Measurements from ENCODE around the gene CACNA2D4. TPM values are rescaled to one million over a fixed set of nuclear protein-coding genes. Genes with fewer than 3 reads are reported as not detected.

Gene CACNA2D4
- total RNA-seq, 1 donor = 0.72 TPM

DNA sequence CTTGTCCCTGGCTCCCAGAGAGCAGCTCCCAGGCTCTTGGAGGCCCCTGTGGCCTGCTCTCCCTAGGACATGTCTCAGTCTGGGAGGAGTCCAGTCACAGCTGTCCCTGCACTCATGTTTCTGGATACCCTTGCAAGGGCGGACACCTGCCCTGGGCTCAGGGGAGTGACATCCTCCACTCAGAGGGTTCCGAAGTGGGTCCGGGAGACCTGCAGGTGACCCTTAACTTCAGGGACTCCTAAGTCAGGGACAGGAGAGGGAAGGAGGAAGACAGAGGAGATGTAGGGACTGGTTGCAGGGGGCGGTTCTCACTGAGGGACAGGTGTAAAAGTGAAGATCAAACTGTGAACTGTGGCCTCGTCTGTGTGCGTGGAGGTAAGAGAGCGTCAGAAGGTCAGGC is 37.6 kb downstream of the CACNA2D4 start:
- no peak for DNase-seq (ENCODE audit: insufficient read length, low spot score, missing footprints)
- Histone ChIP-seq H3K9me3 (ENCODE audit: low read depth, low read length) (no peaks in the 10 kb centered on the region), H4K20me1 (ENCODE audit: insufficient read depth, low read length) (no peaks in the 10 kb centered on the region), H3K27me3 (ENCODE audit: insufficient read depth, low read length) (peaks cover 58% of the 10 kb centered on the region), H3K27ac (ENCODE audit: low read depth, low read length) (no peak overlapping the region), H3K4me1 (ENCODE audit: insufficient read depth, low read length) (no peaks in the 10 kb centered on the region), H3K4me2 (ENCODE audit: insufficient read depth, low read length) (no peak overlapping the region), H3K79me2 (ENCODE audit: insufficient read depth, low read length) (no peaks in the 10 kb centered on the region), H3K36me3 (ENCODE audit: insufficient read depth, low read length) (no peaks in the 10 kb centered on the region), H2AFZ (ENCODE audit: low read length) (no peak overlapping the region), H3K4me3 (ENCODE audit: insufficient read depth, low read length) (no peak overlapping the region)
- TF ChIP-seq CTCF (IDR thresholded peaks at IDR 0.05; ENCODE audit: extremely low read depth, low read depth, low read length) = no peak

DNA sequence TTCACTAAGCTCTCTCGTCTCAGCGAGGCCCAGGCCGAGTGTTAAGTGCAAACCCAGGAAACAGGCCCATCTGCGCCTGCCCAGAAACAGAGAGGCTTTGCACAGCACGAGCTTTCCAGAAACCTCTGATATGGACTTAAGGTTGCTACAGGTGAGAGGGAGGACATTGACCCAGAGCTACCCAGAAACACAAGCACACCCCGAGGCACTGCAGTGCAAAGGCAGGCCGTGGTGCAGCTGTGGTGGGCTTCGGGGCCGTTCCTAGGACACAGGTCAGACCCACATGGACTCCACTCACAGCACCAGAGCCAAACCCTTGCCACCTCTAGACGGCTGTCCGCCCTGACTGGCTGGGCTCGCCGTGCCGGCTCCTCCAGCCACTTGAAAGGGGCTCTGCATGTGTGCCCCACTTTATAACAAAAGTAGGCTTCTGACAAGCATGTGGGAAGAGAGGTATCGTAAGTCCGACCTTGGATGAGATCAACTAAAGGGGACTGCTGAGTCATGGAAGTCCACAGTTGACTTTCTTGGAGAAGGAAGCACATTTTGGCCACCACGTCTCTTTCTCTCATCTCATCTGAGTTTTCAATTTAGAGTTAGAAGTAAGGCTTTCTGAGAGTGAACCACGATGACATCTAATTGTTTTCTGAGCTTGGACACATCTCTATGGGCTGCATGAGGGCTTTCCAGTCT is 38.2 kb downstream of the CACNA2D4 start:
- Histone ChIP-seq H3K27ac (ENCODE audit: low read depth, low read length) (no peak overlapping the region), H4K20me1 (ENCODE audit: insufficient read depth, low read length) (no peaks in the 10 kb centered on the region), H3K9me3 (ENCODE audit: low read depth, low read length) (no peaks in the 10 kb centered on the region), H3K36me3 (ENCODE audit: insufficient read depth, low read length) (no peaks in the 10 kb centered on the region), H3K4me1 (ENCODE audit: insufficient read depth, low read length) (no peaks in the 10 kb centered on the region), H3K4me3 (ENCODE audit: insufficient read depth, low read length) (no peak overlapping the region), H3K4me2 (ENCODE audit: insufficient read depth, low read length) (no peak overlapping the region), H3K79me2 (ENCODE audit: insufficient read depth, low read length) (no peaks in the 10 kb centered on the region), H3K27me3 (ENCODE audit: insufficient read depth, low read length) (peaks cover 57% of the 10 kb centered on the region), H2AFZ (ENCODE audit: low read length) (no peak overlapping the region)
- no peak for TF ChIP-seq CTCF (IDR thresholded peaks at IDR 0.05; ENCODE audit: extremely low read depth, low read depth, low read length)
- no peak for DNase-seq (ENCODE audit: insufficient read length, low spot score, missing footprints)

GRCh38 chr12:1879633-1880032 is 38.8 kb downstream of the CACNA2D4 start:
- no peak for TF ChIP-seq CTCF (IDR thresholded peaks at IDR 0.05; ENCODE audit: extremely low read depth, low read depth, low read length)
- H4K20me1 ChIP-seq (ENCODE audit: insufficient read depth, low read length) = no peaks in the 10 kb centered on the region
- no peaks in the 10 kb centered on the region for H3K4me1 ChIP-seq (ENCODE audit: insufficient read depth, low read length)
- peaks cover 57% of the 10 kb centered on the region for H3K27me3 ChIP-seq (ENCODE audit: insufficient read depth, low read length)
- no peak overlapping the region for H3K4me3 ChIP-seq (ENCODE audit: insufficient read depth, low read length)
- no peaks in the 10 kb centered on the region for H3K36me3 ChIP-seq (ENCODE audit: insufficient read depth, low read length)
- H3K79me2 ChIP-seq (ENCODE audit: insufficient read depth, low read length) = no peaks in the 10 kb centered on the region
- H3K9me3 ChIP-seq (ENCODE audit: low read depth, low read length) = no peaks in the 10 kb centered on the region
- H2AFZ ChIP-seq (ENCODE audit: low read length) = no peak overlapping the region
- DNase-seq (ENCODE audit: insufficient read length, low spot score, missing footprints) = no peak
- H3K4me2 ChIP-seq (ENCODE audit: insufficient read depth, low read length) = no peak overlapping the region
- H3K27ac ChIP-seq (ENCODE audit: low read depth, low read length) = no peak overlapping the region

GRCh38 chr12:1878695-1879094 is 39.8 kb downstream of the CACNA2D4 start:
- no peak for DNase-seq (ENCODE audit: insufficient read length, low spot score, missing footprints)
- H3K36me3 ChIP-seq (ENCODE audit: insufficient read depth, low read length) = no peaks in the 10 kb centered on the region
- no peaks in the 10 kb centered on the region for H3K9me3 ChIP-seq (ENCODE audit: low read depth, low read length)
- no peaks in the 10 kb centered on the region for H3K4me1 ChIP-seq (ENCODE audit: insufficient read depth, low read length)
- no peak for TF ChIP-seq CTCF (IDR thresholded peaks at IDR 0.05; ENCODE audit: extremely low read depth, low read depth, low read length)
- peaks cover 56% of the 10 kb centered on the region for H3K27me3 ChIP-seq (ENCODE audit: insufficient read depth, low read length)
- H4K20me1 ChIP-seq (ENCODE audit: insufficient read depth, low read length) = no peaks in the 10 kb centered on the region
- no peak overlapping the region for H3K4me2 ChIP-seq (ENCODE audit: insufficient read depth, low read length)
- no peak overlapping the region for H3K4me3 ChIP-seq (ENCODE audit: insufficient read depth, low read length)
- H3K79me2 ChIP-seq (ENCODE audit: insufficient read depth, low read length) = no peaks in the 10 kb centered on the region
- H3K27ac ChIP-seq (ENCODE audit: low read depth, low read length) = no peak overlapping the region
- H2AFZ ChIP-seq (ENCODE audit: low read length) = no peak overlapping the region
